A673 (cell line): ENCODE results near the gene SART1.

ENCODE experiments used
- EZH2 ChIP-seq: fragments of 200-600 bp; sonication (generic); IDR thresholded peaks from 2 replicates; pipeline ENCODE4 v1.6.1; 2017; ENCODE audit warnings: borderline replicate concordance, low read depth, mild to moderate bottlenecking, mixed read lengths, antibody characterized with exemption, low read length; ENCODE audit not compliant: poor library complexity, severe bottlenecking
- TF ChIP-seq, protein P1 (sequence below): fragments of 300-800, 200-600 bp; sonication (generic); conservative IDR thresholded peaks from 2 replicates; pipeline ENCODE4 v1.5.1; 2017; ENCODE audit warnings: low read depth, mild to moderate bottlenecking, antibody characterized with exemption, low read length, moderate library complexity, mixed read lengths

DNA sequence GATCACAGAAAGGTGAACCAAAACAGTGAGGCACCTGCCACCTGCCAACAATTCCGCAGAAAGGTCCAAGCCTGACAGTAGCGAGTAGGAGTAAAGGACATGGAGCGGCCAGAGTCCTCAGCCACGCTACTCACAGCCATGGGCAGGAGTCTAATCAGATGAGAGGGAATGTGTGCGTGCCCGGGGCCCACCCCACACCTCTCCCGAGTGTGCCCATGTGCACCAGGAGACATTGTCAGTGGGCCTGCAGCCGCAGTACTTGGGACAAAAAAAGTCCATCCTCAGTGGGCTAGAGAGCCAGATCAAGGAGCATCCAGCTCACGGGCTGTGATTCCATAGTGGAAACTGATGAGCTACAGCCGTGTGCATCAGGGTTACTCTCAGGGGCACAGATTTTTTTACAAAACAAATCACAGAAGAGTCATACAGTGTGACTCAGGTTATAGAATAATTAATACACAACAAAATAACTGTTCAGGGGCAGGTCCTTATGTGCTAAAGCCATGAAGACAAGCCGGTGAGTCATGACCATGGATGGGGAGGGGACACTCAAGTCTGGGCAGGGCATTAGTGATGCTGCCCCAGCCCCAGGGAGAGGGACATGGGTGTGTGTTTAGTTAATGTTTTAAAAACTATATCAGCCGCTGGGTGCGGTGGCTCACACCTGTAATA is 12.0 kb downstream of the SART1 start:
- TF ChIP-seq, protein P1, sequence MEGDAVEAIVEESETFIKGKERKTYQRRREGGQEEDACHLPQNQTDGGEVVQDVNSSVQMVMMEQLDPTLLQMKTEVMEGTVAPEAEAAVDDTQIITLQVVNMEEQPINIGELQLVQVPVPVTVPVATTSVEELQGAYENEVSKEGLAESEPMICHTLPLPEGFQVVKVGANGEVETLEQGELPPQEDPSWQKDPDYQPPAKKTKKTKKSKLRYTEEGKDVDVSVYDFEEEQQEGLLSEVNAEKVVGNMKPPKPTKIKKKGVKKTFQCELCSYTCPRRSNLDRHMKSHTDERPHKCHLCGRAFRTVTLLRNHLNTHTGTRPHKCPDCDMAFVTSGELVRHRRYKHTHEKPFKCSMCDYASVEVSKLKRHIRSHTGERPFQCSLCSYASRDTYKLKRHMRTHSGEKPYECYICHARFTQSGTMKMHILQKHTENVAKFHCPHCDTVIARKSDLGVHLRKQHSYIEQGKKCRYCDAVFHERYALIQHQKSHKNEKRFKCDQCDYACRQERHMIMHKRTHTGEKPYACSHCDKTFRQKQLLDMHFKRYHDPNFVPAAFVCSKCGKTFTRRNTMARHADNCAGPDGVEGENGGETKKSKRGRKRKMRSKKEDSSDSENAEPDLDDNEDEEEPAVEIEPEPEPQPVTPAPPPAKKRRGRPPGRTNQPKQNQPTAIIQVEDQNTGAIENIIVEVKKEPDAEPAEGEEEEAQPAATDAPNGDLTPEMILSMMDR = no peak
- no peak for TF ChIP-seq EZH2
